ENCODE data around the gene AMBP. TPM values are rescaled to one million over a fixed set of nuclear protein-coding genes. Genes with fewer than 3 reads are reported as not detected.

Gene AMBP
- total RNA-seq, 2 donors from 2014 or later, result 0.68 to 2.9 TPM

DNA sequence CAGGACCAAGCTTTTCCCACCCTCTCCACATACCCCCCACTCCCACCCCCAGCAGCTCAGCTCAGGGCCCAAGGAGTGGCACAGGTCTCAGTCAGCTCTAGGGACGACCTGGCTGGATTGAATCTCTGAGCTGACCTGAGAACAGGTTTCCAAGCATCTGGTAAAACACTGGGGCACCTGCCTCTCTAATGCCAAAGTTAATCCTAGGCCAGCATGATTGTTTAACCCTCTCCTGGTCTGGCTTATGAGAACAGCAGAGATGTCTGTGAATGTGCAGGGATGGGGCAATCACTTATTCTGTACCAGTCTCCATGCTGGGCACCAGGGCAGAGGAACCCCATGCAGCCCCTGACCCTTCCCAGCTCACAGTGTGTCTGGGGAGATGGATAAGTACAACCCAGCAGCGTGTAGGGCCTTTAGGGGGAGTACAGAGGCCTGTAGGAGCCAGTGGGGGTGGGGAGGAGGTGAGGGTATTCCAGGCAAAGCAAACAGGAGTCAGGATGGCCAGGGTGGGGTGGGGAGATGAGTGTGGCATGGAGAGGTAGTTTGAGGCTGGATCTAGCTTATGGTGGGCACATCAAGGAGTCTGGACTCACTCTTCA, 21.7 kb upstream of the AMBP start:
- peaks cover 58% of the 10 kb centered on the region for H3K27me3 ChIP-seq (ENCODE audit: control insufficient read depth, insufficient read depth, low read length, poor library complexity, severe bottlenecking)
- H3K9ac ChIP-seq (ENCODE audit: extremely low read depth, low read length, poor library complexity, severe bottlenecking), result no peak overlapping the region
- H3K27ac Mint-ChIP-seq, result no peak overlapping the region
- peak; percentile 46 for DNase-seq
- no peak overlapping the region for H3K4me3 ChIP-seq (ENCODE audit: low read length)
- H3K36me3 Mint-ChIP-seq (ENCODE audit: low read depth), result peaks cover 3% of the 10 kb centered on the region
- no peaks in the 10 kb centered on the region for H3K36me3 ChIP-seq (ENCODE audit: control insufficient read depth, insufficient read depth, low read length)
- peak overlapping the region; percentile 54 for H3K4me3 Mint-ChIP-seq
- peaks cover 12% of the 10 kb centered on the region for H3K4me1 Mint-ChIP-seq
- TF ChIP-seq, protein P1, sequence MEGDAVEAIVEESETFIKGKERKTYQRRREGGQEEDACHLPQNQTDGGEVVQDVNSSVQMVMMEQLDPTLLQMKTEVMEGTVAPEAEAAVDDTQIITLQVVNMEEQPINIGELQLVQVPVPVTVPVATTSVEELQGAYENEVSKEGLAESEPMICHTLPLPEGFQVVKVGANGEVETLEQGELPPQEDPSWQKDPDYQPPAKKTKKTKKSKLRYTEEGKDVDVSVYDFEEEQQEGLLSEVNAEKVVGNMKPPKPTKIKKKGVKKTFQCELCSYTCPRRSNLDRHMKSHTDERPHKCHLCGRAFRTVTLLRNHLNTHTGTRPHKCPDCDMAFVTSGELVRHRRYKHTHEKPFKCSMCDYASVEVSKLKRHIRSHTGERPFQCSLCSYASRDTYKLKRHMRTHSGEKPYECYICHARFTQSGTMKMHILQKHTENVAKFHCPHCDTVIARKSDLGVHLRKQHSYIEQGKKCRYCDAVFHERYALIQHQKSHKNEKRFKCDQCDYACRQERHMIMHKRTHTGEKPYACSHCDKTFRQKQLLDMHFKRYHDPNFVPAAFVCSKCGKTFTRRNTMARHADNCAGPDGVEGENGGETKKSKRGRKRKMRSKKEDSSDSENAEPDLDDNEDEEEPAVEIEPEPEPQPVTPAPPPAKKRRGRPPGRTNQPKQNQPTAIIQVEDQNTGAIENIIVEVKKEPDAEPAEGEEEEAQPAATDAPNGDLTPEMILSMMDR (conservative IDR thresholded peaks at IDR 0.05), result no peak
- 58 to 71% methylated on average over 2 of the region's 2 CpGs for WGBS, 2 experiments (ENCODE audit: insufficient coverage in 1 of 2, insufficient read length in 1 of 2)
- H3K27me3 Mint-ChIP-seq (ENCODE audit: insufficient read depth), result peaks cover 74% of the 10 kb centered on the region
- H3K4me1 ChIP-seq (ENCODE audit: control insufficient read depth, insufficient read depth, low read length), result no peaks in the 10 kb centered on the region
- no peak overlapping the region for H3K27ac ChIP-seq (ENCODE audit: low read depth, low read length)
- peaks cover 6% of the 10 kb centered on the region for H3K9me3 ChIP-seq (ENCODE audit: control insufficient read depth, low read length)
- H3K9me3 Mint-ChIP-seq, result peaks cover 11% of the 10 kb centered on the region

DNA sequence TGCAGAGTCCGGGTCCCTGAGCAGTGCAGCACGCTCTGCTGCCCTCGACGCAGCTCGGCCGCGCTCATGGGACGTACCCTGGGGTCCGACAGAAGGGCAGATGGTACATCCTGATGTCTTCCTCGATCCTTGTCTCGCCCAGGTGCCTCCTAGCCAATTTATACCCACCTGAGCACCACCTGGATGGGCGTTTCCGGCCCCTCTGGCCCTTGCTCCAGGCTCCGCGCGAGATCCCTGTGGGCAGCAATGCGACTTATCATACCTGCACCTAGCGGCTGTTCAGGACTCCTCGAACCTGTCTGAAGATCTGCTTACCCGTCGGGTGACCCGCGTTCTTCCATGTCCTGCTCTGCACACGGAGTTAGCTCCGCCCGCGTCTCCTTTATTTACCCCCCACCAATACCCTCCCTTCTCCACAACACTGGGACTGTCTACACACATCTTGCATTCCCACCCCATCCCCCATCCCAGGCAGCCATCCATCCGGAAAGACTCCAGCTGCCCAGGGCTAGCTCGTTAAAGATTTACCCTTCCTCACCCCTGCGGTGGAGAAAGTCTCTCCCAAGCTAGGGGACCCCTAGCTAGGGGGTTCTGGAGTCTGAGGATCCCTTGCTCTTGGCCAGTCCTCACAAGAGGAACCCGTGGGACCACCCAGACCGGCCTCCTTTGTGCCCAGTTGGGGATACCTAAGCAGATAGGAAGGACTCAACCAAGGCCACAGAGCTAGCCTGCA, 21.0 kb upstream of the AMBP start, which contains the start of gene KIF12:
TSS of gene KIF12 (minus strand) at position 357 of the 733 bp plus-strand sequence. CDS start at position 341, 16 bp downstream.
- H3K27ac Mint-ChIP-seq, result no peak within 1 kb of the TSS
- peaks cover 6% of the 10 kb centered on the region for H3K9me3 ChIP-seq (ENCODE audit: control insufficient read depth, low read length)
- H3K4me3 Mint-ChIP-seq, result peak within 1 kb of the TSS; percentile 54
- H3K4me1 ChIP-seq (ENCODE audit: control insufficient read depth, insufficient read depth, low read length), result no peaks in the 10 kb centered on the region
- peaks cover 11% of the 10 kb centered on the region for H3K9me3 Mint-ChIP-seq
- H3K36me3 Mint-ChIP-seq (ENCODE audit: low read depth), result peaks cover 6% of the 10 kb centered on the region
- H3K9ac ChIP-seq (ENCODE audit: extremely low read depth, low read length, poor library complexity, severe bottlenecking), result no peak within 1 kb of the TSS
- peaks cover 51% of the 10 kb centered on the region for H3K27me3 ChIP-seq (ENCODE audit: control insufficient read depth, insufficient read depth, low read length, poor library complexity, severe bottlenecking)
- WGBS, 2 experiments (ENCODE audit: insufficient coverage in 1 of 2, insufficient read length in 1 of 2), result 35 to 44% methylated on average over 28 to 32 of the region's 32 CpGs
- peaks cover 12% of the 10 kb centered on the region for H3K4me1 Mint-ChIP-seq
- H3K27me3 Mint-ChIP-seq (ENCODE audit: insufficient read depth), result peaks cover 70% of the 10 kb centered on the region
- TF ChIP-seq, protein P1 (conservative IDR thresholded peaks at IDR 0.05), result peak; percentile 20
- peak within 1 kb of the TSS; percentile 75 for H3K4me3 ChIP-seq (ENCODE audit: low read length)
- DNase-seq, result no peak
- H3K36me3 ChIP-seq (ENCODE audit: control insufficient read depth, insufficient read depth, low read length), result no peaks in the 10 kb centered on the region
- H3K27ac ChIP-seq (ENCODE audit: low read depth, low read length), result no peak within 1 kb of the TSS

DNA sequence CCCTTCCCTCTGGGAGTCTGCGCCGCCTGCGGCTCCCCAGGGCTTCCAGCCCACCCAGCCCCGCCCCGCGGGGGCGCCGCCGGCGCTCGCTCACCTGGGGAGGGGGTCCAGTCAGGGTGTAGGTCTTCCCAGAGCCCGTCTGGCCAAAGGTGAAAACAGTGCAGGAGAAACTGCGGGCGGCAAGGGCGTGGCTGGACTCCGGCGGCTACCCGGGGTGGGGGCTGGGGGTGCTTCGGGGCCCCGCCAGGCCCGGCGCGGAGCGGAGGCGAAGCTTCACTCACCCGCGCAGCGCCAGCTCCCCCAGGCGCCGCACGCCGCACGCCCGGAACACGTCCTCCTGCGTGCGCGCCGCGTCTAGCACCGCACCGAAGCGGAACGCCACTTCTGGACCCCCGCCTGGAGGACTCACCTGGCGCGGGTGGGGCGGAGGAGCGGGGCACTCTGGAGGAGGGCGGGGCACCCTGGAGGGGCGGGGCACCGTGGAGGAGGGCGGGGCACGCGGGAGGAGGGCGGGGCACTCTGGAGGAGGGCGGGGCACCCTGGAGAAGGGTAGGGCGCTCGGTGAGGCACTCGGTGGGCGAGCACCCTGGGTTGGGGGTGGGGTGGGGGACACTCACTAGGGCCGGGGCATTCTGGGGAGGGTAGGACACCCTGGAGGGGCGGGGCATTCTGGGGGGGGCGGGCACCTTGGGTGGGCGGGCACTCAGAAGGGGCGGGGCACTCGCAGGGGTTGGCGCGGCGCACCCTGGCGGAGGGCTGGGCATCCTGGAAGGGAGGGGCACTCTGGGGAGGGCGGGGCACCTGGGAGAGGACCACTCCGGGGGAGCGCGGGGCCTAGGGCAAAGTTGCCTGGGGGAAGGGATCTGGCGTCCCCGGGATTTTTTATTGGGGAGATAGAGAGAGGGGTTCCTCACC, 20.2 kb upstream of the AMBP start:
- H3K27ac ChIP-seq (ENCODE audit: low read depth, low read length), result no peak overlapping the region

More for the DNA sequence above, 20.2 kb upstream of the AMBP start:
- Mint-ChIP-seq H3K27ac (no peak overlapping the region), H3K4me1 (peaks cover 12% of the 10 kb centered on the region), H3K36me3 (ENCODE audit: low read depth) (peaks cover 6% of the 10 kb centered on the region), H3K27me3 (ENCODE audit: insufficient read depth) (peaks cover 63% of the 10 kb centered on the region), H3K4me3 (peak overlapping the region; percentile 54), H3K9me3 (peaks cover 11% of the 10 kb centered on the region)
- Histone ChIP-seq H3K27me3 (ENCODE audit: control insufficient read depth, insufficient read depth, low read length, poor library complexity, severe bottlenecking) (peaks cover 49% of the 10 kb centered on the region), H3K4me3 (ENCODE audit: low read length) (peak overlapping the region; percentile 75), H3K9ac (ENCODE audit: extremely low read depth, low read length, poor library complexity, severe bottlenecking) (peak overlapping the region; percentile 6), H3K9me3 (ENCODE audit: control insufficient read depth, low read length) (peaks cover 6% of the 10 kb centered on the region), H3K4me1 (ENCODE audit: control insufficient read depth, insufficient read depth, low read length) (no peaks in the 10 kb centered on the region), H3K36me3 (ENCODE audit: control insufficient read depth, insufficient read depth, low read length) (no peaks in the 10 kb centered on the region)
- 1 to 20% methylated on average over 1 to 71 of the region's 77 CpGs for WGBS, 2 experiments (ENCODE audit: insufficient coverage in 1 of 2, insufficient read length in 1 of 2)
- peak; percentile 95 for DNase-seq
- TF ChIP-seq, protein P1 (conservative IDR thresholded peaks at IDR 0.05), result peak; percentile 34
